ENCODE data around the gene PTPRN2. TPM values are rescaled to one million over a fixed set of nuclear protein-coding genes. Genes with fewer than 3 reads are reported as not detected.

PTPRN2 gene
- total RNA-seq, 1 experiment from 2014 or later = 1.2 TPM

DNA sequence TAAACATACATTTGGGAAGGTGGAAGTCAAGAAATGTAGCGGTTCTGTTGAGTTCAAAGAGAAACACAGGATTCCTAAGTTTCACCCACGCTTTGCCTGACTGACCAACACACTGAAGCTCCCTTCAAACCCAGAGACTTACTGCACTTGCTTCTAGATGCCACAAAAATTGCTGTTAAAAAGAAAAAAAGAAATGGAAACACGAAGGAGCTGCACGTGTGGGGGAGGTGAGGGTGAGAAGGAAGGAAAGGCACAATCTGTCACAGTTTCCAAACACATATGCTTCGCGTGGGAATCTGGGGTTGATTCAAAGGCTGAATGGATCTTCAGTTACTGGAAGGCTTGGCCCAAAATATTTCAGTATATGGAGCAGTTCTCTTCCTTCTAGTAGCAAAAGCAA is 755.2 kb downstream of the PTPRN2 start:
- H3K4me3 ChIP-seq = no peak overlapping the region
- no peaks in the 10 kb centered on the region for H3K4me1 ChIP-seq (replicated peaks)

DNA sequence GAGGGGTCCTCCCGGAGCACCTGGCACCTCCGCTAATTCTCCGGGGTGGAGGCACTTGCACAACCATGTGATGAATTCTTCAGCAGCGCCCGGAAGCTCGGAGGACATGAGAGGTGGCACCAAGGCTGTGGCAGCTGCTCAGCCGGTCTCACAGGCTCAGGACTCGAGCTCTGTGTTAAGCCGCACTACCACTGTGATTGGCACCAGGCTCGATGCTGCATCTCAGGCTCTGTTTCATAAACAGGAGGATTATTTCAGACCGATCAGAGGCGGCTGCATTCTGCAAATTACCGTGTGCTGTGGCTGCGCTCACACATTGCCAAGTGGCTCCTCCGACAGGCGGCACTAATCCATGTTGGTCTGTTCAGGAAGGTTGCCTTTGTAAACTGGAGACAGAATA is 755.6 kb downstream of the PTPRN2 start:
- no peak for DNase-seq (ENCODE audit: low read depth in 1 of 2, low spot score in 2 of 2)
- Histone ChIP-seq H3K36me3 (no peaks in the 10 kb centered on the region), H3K27ac (no peak overlapping the region), H3K27me3 (replicated peaks) (no peaks in the 10 kb centered on the region), H3K4me1 (replicated peaks) (no peaks in the 10 kb centered on the region), H3K9me3 (replicated peaks) (0 out of 2 replicates have a peak, but pooled peaks cover 3% of the 10 kb centered on the region), H3K4me3 (no peak overlapping the region)

More for the DNA sequence above, 755.2 kb downstream of the PTPRN2 start:
- no peak for DNase-seq (ENCODE audit: low read depth in 1 of 2, low spot score in 2 of 2)
- 0 out of 2 replicates have a peak, but pooled peaks cover 3% of the 10 kb centered on the region for H3K9me3 ChIP-seq (replicated peaks)
- no peaks in the 10 kb centered on the region for H3K36me3 ChIP-seq
- H3K27ac ChIP-seq = no peak overlapping the region
- H3K27me3 ChIP-seq (replicated peaks) = no peaks in the 10 kb centered on the region

DNA sequence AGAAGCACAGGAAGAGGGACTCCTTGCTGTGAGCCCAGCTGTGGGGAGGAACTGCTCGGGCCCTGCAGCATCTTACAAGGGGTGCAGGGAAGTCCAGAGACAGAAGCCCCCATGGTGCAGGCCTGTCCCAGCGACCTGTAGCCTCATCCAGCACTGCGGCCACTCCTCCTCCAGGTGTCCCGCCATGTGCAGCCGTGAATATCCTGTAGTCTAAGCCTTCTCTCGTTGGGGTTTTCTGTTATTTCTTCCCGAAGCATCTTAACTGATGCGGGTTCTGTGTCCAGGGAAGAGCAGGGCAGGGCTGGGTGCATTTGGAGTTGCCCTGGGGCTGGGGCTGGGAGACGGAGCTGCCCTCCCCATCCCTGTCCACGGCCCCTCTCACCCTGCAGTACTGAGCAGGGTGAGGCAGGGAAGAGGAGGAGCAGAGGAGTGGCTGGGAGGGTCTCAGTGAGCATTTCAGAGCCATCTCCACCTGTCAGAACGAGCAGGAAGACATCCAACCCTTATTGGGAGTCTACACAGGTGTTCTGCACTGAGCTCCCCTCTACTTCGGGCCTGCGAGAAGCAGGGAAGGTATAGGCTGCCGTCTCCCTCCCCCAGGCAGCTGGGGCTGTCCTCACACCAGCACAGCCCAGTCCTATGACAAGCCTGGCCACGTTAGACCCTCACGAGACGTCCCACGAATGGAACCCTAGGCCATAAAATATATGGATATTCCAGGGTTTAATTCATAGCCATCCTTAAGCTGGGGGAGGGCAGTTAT is 756.3 kb downstream of the PTPRN2 start:
- H3K4me3 ChIP-seq = no peak overlapping the region
- H3K27me3 ChIP-seq (replicated peaks) = no peaks in the 10 kb centered on the region
- no peaks in the 10 kb centered on the region for H3K36me3 ChIP-seq
- no peak for DNase-seq (ENCODE audit: low read depth in 1 of 2, low spot score in 2 of 2)
- H3K9me3 ChIP-seq (replicated peaks) = 0 out of 2 replicates have a peak, but pooled peaks cover 3% of the 10 kb centered on the region
- H3K4me1 ChIP-seq (replicated peaks) = no peaks in the 10 kb centered on the region
- H3K27ac ChIP-seq = no peak overlapping the region

DNA sequence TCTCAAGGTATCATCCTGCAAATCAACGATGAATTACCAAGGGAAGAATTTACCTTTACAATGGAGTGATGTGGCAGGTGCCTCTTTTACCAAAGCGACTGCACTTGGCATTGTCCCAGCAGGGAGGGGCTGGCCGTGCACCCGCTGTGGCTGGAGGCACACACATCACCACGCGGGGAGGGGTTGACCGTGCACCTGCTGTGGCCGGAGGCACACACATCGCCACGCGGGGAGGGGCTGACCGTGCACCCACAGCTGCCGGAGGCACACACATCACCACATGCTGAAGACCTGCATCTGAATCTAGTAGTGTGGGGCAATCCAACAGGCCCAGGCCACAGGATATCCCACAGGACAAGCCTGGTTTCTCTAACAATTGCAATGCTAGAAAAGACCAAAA is 757.3 kb downstream of the PTPRN2 start:
- H3K4me3 ChIP-seq = no peak overlapping the region
- H3K27me3 ChIP-seq (replicated peaks) = no peaks in the 10 kb centered on the region
- no peaks in the 10 kb centered on the region for H3K36me3 ChIP-seq
- 0 out of 2 replicates have a peak, but pooled peaks cover 3% of the 10 kb centered on the region for H3K9me3 ChIP-seq (replicated peaks)
- no peaks in the 10 kb centered on the region for H3K4me1 ChIP-seq (replicated peaks)
- H3K27ac ChIP-seq = no peak overlapping the region
- DNase-seq (ENCODE audit: low read depth in 1 of 2, low spot score in 2 of 2) = no peak

DNA sequence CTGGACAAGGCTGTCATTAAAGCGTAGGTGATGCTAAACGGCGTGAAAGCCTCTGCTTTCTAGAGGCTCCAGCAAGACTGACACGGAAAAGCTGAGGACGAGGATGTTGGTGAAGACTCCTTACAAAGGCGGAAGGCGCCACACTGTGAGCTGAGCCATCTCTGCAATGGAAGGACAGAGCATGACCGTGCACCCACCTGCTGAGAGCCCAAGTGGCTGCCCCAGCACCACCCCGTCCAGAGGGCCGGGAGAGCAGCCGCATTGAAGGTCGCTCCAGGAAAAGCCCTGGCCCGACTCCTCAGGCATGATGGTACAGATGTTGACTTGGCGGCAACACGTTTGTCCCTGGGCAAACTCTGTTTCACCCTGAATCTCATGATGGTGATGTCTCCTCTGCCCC is 758.1 kb downstream of the PTPRN2 start:
- Histone ChIP-seq H3K27ac (no peak overlapping the region), H3K27me3 (replicated peaks) (no peaks in the 10 kb centered on the region), H3K4me1 (replicated peaks) (no peaks in the 10 kb centered on the region), H3K36me3 (no peaks in the 10 kb centered on the region), H3K9me3 (replicated peaks) (0 out of 2 replicates have a peak, but pooled peaks cover 6% of the 10 kb centered on the region), H3K4me3 (no peak overlapping the region)
- no peak for DNase-seq (ENCODE audit: low read depth in 1 of 2, low spot score in 2 of 2)

DNA sequence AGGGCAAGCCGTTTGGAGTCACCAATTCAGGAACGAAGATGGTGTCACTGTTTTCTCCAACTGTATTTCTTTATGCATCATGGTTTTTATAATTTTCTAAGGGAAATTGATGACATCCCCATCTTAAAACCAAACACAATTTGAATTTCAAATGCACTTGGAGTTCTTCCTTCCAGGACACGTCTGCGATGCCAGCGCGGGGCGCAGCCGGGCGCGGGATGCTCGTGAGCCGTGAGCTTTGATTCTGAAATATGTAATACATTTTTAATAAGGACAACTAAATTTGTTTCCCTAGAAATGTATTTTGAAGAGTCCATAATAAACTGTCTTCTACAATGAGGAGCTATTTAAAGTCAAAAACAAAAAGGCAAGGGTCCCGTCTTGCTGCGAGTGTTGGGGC is 758.7 kb downstream of the PTPRN2 start:
- no peak for DNase-seq (ENCODE audit: low read depth in 1 of 2, low spot score in 2 of 2)
- peaks cover 10% of the 10 kb centered on the region; the same call in 1 of the 2 replicates for H3K9me3 ChIP-seq (replicated peaks)
- no peak overlapping the region for H3K4me3 ChIP-seq
- no peaks in the 10 kb centered on the region for H3K36me3 ChIP-seq
- no peaks in the 10 kb centered on the region for H3K4me1 ChIP-seq (replicated peaks)
- no peak overlapping the region for H3K27ac ChIP-seq
- H3K27me3 ChIP-seq (replicated peaks) = no peaks in the 10 kb centered on the region

DNA sequence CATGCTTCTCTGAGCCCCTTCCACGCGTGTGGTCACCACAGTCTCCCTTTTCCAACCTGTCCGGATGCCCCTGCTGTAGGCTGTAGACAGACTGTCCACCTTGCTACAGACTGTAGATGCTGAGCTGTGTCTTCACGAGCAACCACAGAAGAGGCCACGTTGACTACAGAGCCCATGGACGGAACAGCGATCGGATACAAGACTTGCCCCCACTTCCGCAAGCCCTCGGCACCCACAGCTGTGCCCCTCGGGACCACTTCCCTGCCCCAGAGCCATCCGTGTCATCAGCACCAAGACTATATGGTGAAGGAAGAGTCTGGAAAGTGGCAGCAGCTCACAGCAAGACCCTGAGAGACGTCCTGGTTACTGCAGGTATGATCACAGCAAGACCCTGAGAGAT is 759.4 kb downstream of the PTPRN2 start:
- no peak for DNase-seq (ENCODE audit: low read depth in 1 of 2, low spot score in 2 of 2)
- no peaks in the 10 kb centered on the region for H3K36me3 ChIP-seq
- H3K27ac ChIP-seq = no peak overlapping the region
- H3K27me3 ChIP-seq (replicated peaks) = no peaks in the 10 kb centered on the region
- no peak overlapping the region for H3K4me3 ChIP-seq
- H3K9me3 ChIP-seq (replicated peaks) = peaks cover 10% of the 10 kb centered on the region; the same call in 1 of the 2 replicates
- no peaks in the 10 kb centered on the region for H3K4me1 ChIP-seq (replicated peaks)

DNA sequence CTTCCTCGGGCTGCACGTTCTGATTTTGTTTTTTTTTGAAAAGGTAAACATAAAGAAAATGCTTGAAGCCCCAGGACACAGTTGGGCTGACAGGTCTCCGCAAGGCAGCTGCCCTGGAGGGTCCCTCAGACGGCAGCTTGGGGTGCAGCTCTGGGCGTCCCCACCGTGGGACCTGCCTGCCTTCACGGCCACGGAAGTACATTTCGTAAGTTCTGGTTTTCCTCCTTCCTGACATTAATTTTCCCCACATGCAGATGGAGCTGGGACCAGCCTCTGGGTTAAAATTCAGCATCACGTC is 759.8 kb downstream of the PTPRN2 start:
- Histone ChIP-seq H3K9me3 (replicated peaks) (peaks cover 12% of the 10 kb centered on the region), H3K4me3 (no peak overlapping the region), H3K27ac (no peak overlapping the region), H3K4me1 (replicated peaks) (no peaks in the 10 kb centered on the region), H3K36me3 (no peaks in the 10 kb centered on the region), H3K27me3 (replicated peaks) (no peaks in the 10 kb centered on the region)
- no peak for DNase-seq (ENCODE audit: low read depth in 1 of 2, low spot score in 2 of 2)

DNA sequence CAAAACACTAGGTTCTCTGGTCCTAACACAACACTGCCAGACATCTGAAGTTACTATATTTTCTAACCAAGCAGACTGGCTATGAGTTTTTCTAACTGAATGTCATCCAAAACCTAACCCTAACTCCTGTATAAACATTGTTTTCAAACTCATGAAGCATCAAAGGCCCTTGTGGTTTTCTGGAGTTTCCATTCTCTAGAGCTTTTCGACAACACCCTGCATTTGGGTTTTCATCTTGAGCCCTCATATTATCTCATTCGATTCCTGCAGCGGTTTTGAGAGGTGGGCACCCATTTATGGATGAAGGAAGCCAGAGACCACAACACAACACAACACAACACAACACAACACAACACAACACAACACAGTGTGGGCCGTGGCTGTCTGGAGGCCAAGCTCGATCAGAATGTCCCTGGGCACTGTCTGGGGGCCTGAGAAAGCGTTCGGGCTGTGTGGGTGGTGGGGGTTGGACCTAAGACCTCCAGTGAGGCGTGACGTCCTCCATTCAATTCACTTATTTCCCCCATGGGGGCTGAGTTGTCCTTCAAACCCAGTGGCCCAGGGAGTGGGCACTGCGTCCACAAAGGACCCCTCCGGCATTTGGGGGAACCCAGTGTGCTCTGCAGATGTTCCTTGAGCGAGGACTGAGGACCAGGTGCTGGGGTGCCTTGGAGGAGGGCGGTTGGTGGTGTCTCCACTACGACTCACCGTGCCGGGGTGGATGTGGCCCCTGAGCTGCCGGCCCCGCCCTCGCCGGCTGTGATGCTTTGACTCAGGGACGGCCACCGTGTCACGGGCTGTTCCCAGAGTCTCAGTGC is 760.4 kb downstream of the PTPRN2 start:
- no peak for DNase-seq (ENCODE audit: low read depth in 1 of 2, low spot score in 2 of 2)
- Histone ChIP-seq H3K27me3 (replicated peaks) (no peaks in the 10 kb centered on the region), H3K4me1 (replicated peaks) (no peaks in the 10 kb centered on the region), H3K9me3 (replicated peaks) (peaks cover 16% of the 10 kb centered on the region), H3K27ac (no peak overlapping the region), H3K4me3 (no peak overlapping the region), H3K36me3 (no peaks in the 10 kb centered on the region)

DNA sequence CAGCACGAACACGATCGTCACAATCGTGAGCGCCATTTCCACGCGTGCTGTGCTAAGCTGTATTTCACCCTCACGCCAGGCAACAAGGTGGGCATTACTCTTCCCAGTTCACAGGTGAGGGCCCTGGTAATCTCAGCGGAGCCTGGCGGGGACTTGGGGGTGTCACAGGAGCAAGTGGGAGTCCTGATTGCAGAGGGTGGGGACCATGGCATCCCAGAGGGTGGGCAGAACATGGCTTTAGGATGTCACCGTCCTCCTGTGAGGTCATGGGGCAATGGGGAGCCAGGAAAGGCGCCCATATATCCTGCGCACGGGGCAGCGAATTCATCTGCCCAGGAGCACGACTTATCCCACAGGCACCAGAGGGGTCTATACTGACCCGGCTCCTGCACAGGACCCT is 761.1 kb downstream of the PTPRN2 start:
- no peak overlapping the region for H3K27ac ChIP-seq
- H3K36me3 ChIP-seq = no peaks in the 10 kb centered on the region
- H3K9me3 ChIP-seq (replicated peaks) = peaks cover 16% of the 10 kb centered on the region
- no peaks in the 10 kb centered on the region for H3K4me1 ChIP-seq (replicated peaks)
- no peaks in the 10 kb centered on the region for H3K27me3 ChIP-seq (replicated peaks)
- DNase-seq (ENCODE audit: low read depth in 1 of 2, low spot score in 2 of 2) = no peak
- H3K4me3 ChIP-seq = no peak overlapping the region

DNA sequence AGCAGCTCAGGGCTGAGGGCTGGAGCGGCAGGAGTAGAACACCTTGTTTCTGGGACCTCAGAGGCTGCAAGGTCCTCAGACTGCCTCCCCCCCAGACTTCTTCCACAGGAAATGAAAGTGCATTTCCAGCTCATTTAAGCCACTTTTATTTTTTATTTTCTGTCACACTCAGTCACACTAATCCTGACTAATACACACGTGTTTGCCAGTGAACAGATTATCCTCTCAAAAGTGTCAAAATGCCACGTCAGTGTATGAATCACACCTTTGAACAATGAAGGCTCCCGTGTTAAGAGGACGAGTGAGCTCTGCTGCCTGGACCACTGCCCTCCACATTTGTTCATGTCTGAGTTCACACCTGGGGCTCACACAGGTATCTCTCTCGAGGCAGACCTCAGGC is 762.3 kb downstream of the PTPRN2 start:
- H3K27me3 ChIP-seq (replicated peaks) = no peaks in the 10 kb centered on the region
- no peaks in the 10 kb centered on the region for H3K4me1 ChIP-seq (replicated peaks)
- DNase-seq (ENCODE audit: low read depth in 1 of 2, low spot score in 2 of 2) = no peak
- no peak overlapping the region for H3K27ac ChIP-seq
- no peaks in the 10 kb centered on the region for H3K36me3 ChIP-seq
- H3K4me3 ChIP-seq = no peak overlapping the region
- peaks cover 16% of the 10 kb centered on the region for H3K9me3 ChIP-seq (replicated peaks)

DNA sequence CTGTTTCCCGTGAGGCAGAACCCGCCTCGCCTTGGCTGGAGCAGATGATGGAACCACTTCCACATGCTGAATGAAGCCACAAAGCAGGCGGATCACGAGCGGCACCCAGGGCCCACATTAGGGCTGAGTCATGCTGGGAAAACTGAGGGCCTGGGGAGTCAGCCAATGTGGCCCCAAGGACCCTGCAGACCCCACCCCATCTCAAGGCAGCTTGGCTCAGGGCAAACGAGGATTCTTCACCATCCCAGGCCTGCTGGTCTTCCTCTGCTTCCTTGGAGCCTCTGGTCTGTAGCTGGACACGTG is 762.9 kb downstream of the PTPRN2 start:
- Histone ChIP-seq H3K27me3 (replicated peaks) (no peaks in the 10 kb centered on the region), H3K36me3 (no peaks in the 10 kb centered on the region), H3K9me3 (replicated peaks) (peaks cover 21% of the 10 kb centered on the region), H3K27ac (no peak overlapping the region), H3K4me3 (no peak overlapping the region), H3K4me1 (replicated peaks) (no peaks in the 10 kb centered on the region)
- DNase-seq (ENCODE audit: low read depth in 1 of 2, low spot score in 2 of 2) = no peak

DNA sequence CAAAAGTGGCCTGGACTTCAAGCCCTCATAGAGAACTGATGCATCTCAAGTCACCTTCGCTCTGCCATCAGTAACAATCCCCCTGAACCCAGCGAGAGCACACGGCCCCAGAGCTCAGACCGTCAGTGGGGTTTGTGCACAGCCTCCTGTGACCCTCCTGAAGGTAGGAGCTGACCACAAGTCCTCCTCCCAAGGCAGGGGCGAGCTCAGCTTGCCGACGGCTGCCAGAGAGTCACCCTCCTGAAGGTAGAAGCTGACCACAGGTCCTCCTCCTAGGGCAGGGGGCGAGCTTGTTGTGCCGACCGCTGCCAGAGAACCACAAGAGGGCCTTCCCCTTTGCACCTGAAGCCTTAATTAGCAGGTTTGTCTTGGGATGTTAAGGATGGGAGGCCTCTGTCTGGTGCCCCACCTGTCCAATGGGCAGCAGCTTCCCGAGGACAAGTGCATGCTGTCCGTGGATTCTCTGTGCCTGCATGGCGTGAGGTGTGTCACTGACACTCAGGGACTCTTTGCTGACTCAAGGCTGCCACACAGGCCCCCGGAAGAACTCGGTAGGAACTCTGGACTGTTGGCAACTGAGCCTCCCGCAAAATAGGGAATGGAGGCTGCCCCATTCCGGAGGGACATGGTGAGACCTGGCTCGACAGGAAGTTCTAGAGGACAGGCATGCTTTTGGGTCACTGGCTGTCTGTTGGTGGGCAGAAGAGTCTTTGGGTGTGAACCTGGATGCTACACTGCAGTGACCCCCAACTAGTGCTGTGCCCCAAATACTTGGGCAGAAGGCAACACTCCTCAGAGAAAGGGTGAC is 763.4 kb downstream of the PTPRN2 start:
- Histone ChIP-seq H3K27me3 (replicated peaks) (no peaks in the 10 kb centered on the region), H3K4me1 (replicated peaks) (no peaks in the 10 kb centered on the region), H3K9me3 (replicated peaks) (peaks cover 21% of the 10 kb centered on the region), H3K36me3 (no peaks in the 10 kb centered on the region), H3K27ac (no peak overlapping the region), H3K4me3 (no peak overlapping the region)
- no peak for DNase-seq (ENCODE audit: low read depth in 1 of 2, low spot score in 2 of 2)

DNA sequence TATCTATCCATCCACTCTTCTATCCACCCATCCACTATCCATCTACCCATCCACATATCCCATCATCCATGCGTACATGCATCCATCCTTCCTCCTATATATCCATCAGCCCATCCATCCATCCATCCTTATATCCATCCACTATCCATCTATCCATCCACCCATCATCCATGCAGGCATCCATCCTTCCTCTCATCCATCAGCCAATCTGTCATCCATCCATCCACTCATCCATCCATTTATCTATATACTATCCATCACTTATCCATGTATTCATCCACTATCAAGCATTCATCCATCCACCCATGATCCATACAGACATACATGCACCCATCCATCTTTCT is 765.0 kb downstream of the PTPRN2 start:
- Histone ChIP-seq H3K4me1 (replicated peaks) (no peaks in the 10 kb centered on the region), H3K9me3 (replicated peaks) (peaks cover 26% of the 10 kb centered on the region), H3K27ac (no peak overlapping the region), H3K36me3 (no peaks in the 10 kb centered on the region), H3K4me3 (no peak overlapping the region), H3K27me3 (replicated peaks) (no peaks in the 10 kb centered on the region)
- no peak for DNase-seq (ENCODE audit: low read depth in 1 of 2, low spot score in 2 of 2)
